Natural killer cell (primary cell): ENCODE results near the gene BTBD19. TPM values are rescaled to one million over a fixed set of nuclear protein-coding genes. Genes with fewer than 3 reads are reported as not detected.

ENCODE experiments used
- ATAC-seq, 3 donors: fragments of 150-1000 bp in 2 of 3; fragments of 200-7000 bp in 1 of 3; cut with Tn5 transposase; 1 replicate in 1 of 3; 2 replicates in 2 of 3; pipeline ENCODE4 v1.10.0; 2021; ENCODE audit warnings: mild to moderate bottlenecking in 2 of 3, moderate library complexity in 2 of 3
- DNase-seq, 2 donors: peaks; one replicate each; pipeline versions ENCODE4 v3.0.0 to v3.0.0-alpha.2; 2013 to 2021; ENCODE audit warnings: mixed read lengths in 1 of 2
- H3K27ac ChIP-seq: one replicate; pipeline ENCODE4 v1.5.1; 2013; ENCODE audit warnings: mild to moderate bottlenecking, low read length
- H3K27me3 ChIP-seq: one replicate; pipeline ENCODE4 v1.6.1; 2013; ENCODE audit warnings: low read length; ENCODE audit not compliant: control insufficient read depth, insufficient read depth
- H3K36me3 ChIP-seq: one replicate; pipeline ENCODE4 v1.6.1; 2013; ENCODE audit warnings: low read length; ENCODE audit not compliant: control insufficient read depth, insufficient read depth
- H3K4me1 ChIP-seq: one replicate; pipeline ENCODE4 v1.6.1; 2013; ENCODE audit warnings: low read length; ENCODE audit not compliant: control insufficient read depth, insufficient read depth
- H3K4me3 ChIP-seq: one replicate; pipeline ENCODE4 v1.5.1; 2013; ENCODE audit warnings: low read length
- H3K9me3 ChIP-seq: one replicate; pipeline ENCODE4 v1.6.1; 2013; ENCODE audit warnings: low read length; ENCODE audit not compliant: control insufficient read depth, insufficient read depth
- H3K27ac Mint-ChIP-seq, 2 donors: one replicate each; pipeline ENCODE4 v1.8.0; 2022; ENCODE audit warnings: mild to moderate bottlenecking in 2 of 2, mixed read lengths in 2 of 2, moderate library complexity in 1 of 2
- H3K27me3 Mint-ChIP-seq, 2 donors: one replicate each; pipeline ENCODE4 v1.8.0; 2022; ENCODE audit warnings: low read depth in 2 of 2, mixed read lengths in 2 of 2
- H3K36me3 Mint-ChIP-seq: one replicate; pipeline ENCODE4 v1.8.0; 2022; ENCODE audit warnings: mixed read lengths
- H3K4me1 Mint-ChIP-seq, 2 donors: one replicate each; pipeline ENCODE4 v1.8.0; 2022; ENCODE audit warnings: mixed read lengths in 2 of 2
- H3K4me3 Mint-ChIP-seq: one replicate; pipeline ENCODE4 v1.8.0; 2022; ENCODE audit warnings: mild to moderate bottlenecking, moderate library complexity, mixed read lengths
- H3K9me3 Mint-ChIP-seq, 2 donors: one replicate each; pipeline ENCODE4 v1.8.0; 2022; ENCODE audit warnings: mixed read lengths in 2 of 2
- CTCF ChIP-seq: fragments of 200-600 bp; IDR thresholded peaks from one replicate; pipeline ENCODE4 v1.8.0; 2022; ENCODE audit warnings: antibody characterized with exemption
- WGBS: methylation state at CpG from one replicate; pipeline ENCODE4 v1.1.7; 2013; ENCODE audit warnings: missing lambda C conversion rate; ENCODE audit not compliant: insufficient coverage; 5-methylcytosine and 5-hydroxymethylcytosine counted together
- intact Hi-C: fragments of 100-400 bp; cut with micrococcal nuclease; formaldehyde crosslinking; loops from one replicate; pipeline ENCODE4 v1.14.2; 2022
- total RNA-seq, 4 donors: library from RNA; stranded (reverse); fragments of 120-200 nt in 1 of 4; gene quantifications; one replicate each; pipeline versions ENCODE4 v1.2.3 to v1.2.4, GENCODE V29; 2013 to 2022

The BTBD19 gene
- total RNA-seq, 3 donors from 2014 or later (not counting 1 experiment from before 2014, with no cell fraction given) = 4.4 to 5.7 (median 4.9) TPM

GRCh38 chr1:44777547-44777946, 30.8 kb upstream of the BTBD19 start:
- Mint-ChIP-seq H3K9me3 (no peaks in the 10 kb centered on the region), H3K4me1 (peaks cover 30 to 36% of the 10 kb centered on the region in 2 donors), H3K36me3 (no peaks in the 10 kb centered on the region), H3K27me3 (no peaks in the 10 kb centered on the region), H3K4me3 (no peak overlapping the region), H3K27ac (peak overlapping the region; percentile 92 to 97)
- no peak for ATAC-seq
- Histone ChIP-seq H3K36me3 (peaks cover 32% of the 10 kb centered on the region), H3K27me3 (no peaks in the 10 kb centered on the region), H3K27ac (no peak overlapping the region), H3K9me3 (no peaks in the 10 kb centered on the region), H3K4me1 (peaks cover 26% of the 10 kb centered on the region), H3K4me3 (no peak overlapping the region)
- TF ChIP-seq CTCF = no peak
- DNase-seq = no peak
- 83% methylated on average over 13 of the region's 14 CpGs for WGBS
- intact Hi-C loops = loop anchor here (5.0 kb wide), 2 partner anchors 235 to 910 kb away; partner anchors contain the start of genes GPBP1L1, HECTD3, TMEM69 and UROD

- H3K9me3 ChIP-seq = no peaks in the 10 kb centered on the region
- Mint-ChIP-seq H3K4me3 (no peak overlapping the region), H3K27me3 (no peaks in the 10 kb centered on the region), H3K36me3 (no peaks in the 10 kb centered on the region), H3K4me1 (peaks cover 30 to 36% of the 10 kb centered on the region in 2 donors), H3K9me3 (no peaks in the 10 kb centered on the region), H3K27ac (peak overlapping the region; percentile 92 to 97)
- H3K4me1 ChIP-seq = peaks cover 26% of the 10 kb centered on the region
- H3K36me3 ChIP-seq = peaks cover 32% of the 10 kb centered on the region
- 77% methylated on average over 13 of the region's 13 CpGs for WGBS
- intact Hi-C loops = loop anchor here (5.0 kb wide), 2 partner anchors 234 to 909 kb away; partner anchors contain the start of genes GPBP1L1, HECTD3, TMEM69 and UROD
- ATAC-seq = no peak
- no peak for DNase-seq
- no peak overlapping the region for H3K27ac ChIP-seq
- no peak for TF ChIP-seq CTCF
- H3K27me3 ChIP-seq = no peaks in the 10 kb centered on the region
- no peak overlapping the region for H3K4me3 ChIP-seq
Observed at GRCh38 chr1:44777969-44778635, 30.2 kb upstream of the BTBD19 start.

GRCh38 chr1:44778705-44779576, 29.4 kb upstream of the BTBD19 start:
- Mint-ChIP-seq H3K4me1 (peaks cover 37 to 44% of the 10 kb centered on the region in 2 donors), H3K27ac (peak overlapping the region in 1 of 2 donors; percentile 92), H3K9me3 (no peaks in the 10 kb centered on the region), H3K4me3 (no peak overlapping the region), H3K27me3 (no peaks in the 10 kb centered on the region), H3K36me3 (no peaks in the 10 kb centered on the region)
- no peak for TF ChIP-seq CTCF
- intact Hi-C loops = loop anchor here (5.0 kb wide), 2 partner anchors 233 to 908 kb away; partner anchors contain the start of genes GPBP1L1, HECTD3, TMEM69 and UROD
- no peak overlapping the region for H3K27ac ChIP-seq
- no peaks in the 10 kb centered on the region for H3K9me3 ChIP-seq
- ATAC-seq (no peak), DNase-seq (no peak)
- H3K4me3 ChIP-seq = no peak overlapping the region
- WGBS = 93% methylated on average over 6 of the region's 6 CpGs
- H3K4me1 ChIP-seq = peaks cover 31% of the 10 kb centered on the region
- H3K27me3 ChIP-seq = no peaks in the 10 kb centered on the region
- peaks cover 32% of the 10 kb centered on the region for H3K36me3 ChIP-seq
